Measurements from ENCODE around the gene BEST3.

- TF ChIP-seq POLR2A (IDR thresholded peaks at IDR 0.05; ENCODE audit: low read depth, low read length): no peak
- TF ChIP-seq POLR2AphosphoS5 (IDR thresholded peaks at IDR 0.05; ENCODE audit: low read depth, low read length): no peak
- no peak for TF ChIP-seq SPI1 (IDR thresholded peaks at IDR 0.05; ENCODE audit: low read depth, low read length)
Observed at GRCh38 chr12:69744109-69744508, 45.0 kb upstream of the BEST3 start.

Data from GM12891 (cell line).